Cerebellar cortex (tissue), 1 donor: Measurements from ENCODE around the gene MAP3K6.
A peak's percentile ranks its signal among the peaks of the same experiment; 100 is the strongest.

Experiments used
- DNase-seq: peaks from one replicate; pipeline ENCODE4 v3.0.0-alpha.2; 2015; ENCODE audit warnings: low spot score

MAP3K6 gene

DNA sequence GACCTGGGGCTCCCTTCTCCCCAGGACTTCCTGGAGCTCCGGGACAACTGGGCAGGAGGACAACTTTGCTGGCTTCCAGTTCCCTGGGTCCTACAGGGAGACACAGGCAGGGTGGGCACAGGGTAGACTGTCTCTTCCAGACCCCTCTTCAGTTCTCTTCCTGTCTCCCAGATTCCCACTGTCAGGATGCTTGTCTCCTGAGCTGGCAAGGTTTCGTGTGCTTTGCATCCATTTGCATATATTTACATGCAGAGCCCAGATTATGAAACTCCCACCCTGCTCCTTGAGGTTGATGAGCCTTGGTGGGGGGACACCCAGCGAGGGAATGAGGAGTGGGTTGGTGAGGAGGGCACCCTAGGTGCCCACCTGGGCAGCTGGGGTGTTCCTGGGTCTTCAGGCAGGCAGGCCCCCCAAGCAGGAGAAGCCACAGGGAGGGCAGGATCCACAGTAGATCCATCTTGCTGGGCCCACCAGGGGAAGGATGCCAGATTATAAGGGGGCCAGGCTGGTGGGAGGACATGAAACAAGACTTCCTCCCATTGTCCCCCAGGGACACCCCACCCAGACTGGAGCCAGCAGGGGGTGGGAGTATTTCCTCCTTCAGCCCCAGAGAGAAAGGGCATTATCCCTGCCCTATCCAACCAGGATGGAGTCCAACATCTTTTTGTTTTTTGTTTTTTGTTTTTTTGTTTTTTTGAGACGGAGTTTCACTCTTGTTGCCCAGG, 7.8 kb upstream of the MAP3K6 start, which contains the start of gene FCN3:
Gene FCN3, minus strand, starts transcription at position 463 of the 725 bp plus-strand sequence. Its CDS starts 6 bp downstream, at position 457.
- no peak for DNase-seq

DNA sequence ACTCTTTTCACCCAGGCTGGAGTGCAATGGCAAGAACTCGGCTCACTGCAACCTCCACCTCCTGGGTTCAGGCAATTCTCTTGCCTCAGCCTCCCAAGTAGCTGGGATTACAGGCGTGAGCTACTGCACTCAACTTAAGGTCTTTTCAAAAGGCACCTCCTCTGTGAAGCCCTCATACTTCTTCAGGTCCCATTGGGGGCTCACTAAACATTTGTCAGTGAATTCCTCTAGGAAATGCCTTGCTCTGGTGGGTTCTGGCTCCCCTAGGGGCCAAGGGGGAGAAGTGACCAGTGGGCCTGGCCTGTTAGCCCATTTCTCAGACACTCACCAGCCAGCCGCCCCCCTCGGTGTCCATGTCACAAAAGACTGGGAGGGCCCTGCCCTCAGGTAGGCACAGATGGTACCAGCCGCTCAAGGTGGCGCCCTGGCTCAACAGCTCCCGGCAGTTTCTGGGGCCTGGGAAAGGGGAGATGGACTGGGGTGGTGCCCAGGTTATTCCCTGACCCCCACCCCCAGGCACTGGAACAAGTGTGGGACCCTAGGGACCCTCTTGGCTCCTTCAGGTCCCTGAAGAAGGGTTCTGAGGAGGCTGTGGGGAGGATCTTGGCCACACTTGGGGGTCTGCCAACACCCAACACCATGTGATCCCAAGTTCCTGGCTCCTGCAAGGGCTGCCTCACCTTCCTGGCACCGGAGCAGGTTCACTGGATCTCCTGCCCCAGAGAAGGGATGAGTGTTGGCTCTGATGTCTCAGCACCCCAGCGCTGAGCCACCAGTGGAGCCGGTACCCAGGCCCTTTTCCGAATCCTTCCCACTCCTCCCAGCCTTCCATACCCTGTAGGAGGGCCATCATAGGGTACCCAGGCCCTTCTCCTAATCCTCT, 6.3 kb upstream of the MAP3K6 start:
- DNase-seq: no peak

DNA sequence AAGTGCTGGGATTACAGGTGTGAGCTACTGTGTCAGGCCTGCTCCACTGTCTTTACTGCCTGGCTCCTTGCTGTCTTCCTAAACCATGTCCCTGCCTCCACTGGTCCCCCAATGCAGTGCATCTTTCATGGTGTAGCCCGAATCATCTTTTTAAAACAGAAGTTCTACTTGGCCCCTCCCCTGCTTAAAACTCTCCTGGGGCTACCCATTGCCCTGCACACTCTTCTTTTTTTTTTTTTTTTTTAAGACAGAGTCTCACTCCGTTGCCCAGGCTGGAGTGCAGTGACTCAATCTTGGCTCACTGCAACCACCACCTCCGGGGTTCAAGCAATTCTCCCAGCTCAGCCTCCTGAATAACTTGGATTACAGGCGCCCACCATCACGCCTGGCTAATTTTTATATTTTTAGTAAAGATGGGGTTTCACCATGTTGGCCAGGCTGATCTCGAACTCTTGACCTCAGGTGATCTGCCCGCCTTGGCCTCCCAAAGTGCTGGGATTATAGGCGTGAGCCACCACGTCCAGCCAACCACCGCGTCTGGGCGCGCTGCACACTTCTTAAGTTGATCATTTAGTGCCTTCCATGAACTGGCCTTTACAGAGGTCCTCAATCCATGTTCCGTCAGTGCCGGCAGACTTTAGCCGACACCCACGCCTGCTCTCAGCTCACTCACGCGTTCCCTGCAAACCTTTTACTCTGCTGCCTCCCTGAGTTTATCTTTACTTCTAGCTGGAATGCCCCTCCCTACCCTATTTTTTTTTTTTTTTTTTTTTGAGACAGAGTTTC, 5.5 kb upstream of the MAP3K6 start:
- DNase-seq: no peak

DNA sequence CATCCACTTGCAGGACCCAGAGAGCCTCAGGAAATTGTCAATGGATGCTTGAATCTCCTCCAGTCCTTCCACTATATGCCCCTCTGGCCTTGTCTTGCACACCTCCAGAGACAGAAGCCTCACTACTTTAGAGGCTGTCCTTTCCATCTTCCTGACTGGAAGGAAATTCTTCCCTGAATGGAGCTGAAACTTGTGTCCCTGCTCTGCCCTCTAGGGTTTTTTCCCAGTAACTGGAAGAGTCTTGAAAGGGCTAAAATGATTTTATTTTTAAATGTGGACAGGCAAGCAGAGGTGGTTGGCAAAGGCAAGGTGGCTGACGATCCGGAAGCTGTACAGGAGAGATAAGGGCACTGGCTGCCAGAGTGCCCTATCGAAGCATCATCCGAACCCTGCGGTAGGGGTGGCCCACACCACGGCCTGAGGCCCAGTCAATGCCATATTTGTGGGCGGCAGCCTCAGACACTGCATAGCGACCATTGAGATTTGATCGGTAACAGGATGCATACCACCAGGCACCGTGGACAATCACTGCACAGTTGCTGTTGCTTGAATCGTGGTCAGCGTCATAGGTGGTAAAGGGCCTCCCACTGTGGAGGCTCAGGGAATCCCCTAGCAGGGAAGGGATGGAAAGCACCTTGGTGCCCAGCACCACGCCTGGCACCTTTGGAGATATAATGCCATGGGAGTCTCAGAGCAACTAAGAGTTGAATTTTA, 2.3 kb upstream of the MAP3K6 start:
- DNase-seq: peak; percentile 58

DNA sequence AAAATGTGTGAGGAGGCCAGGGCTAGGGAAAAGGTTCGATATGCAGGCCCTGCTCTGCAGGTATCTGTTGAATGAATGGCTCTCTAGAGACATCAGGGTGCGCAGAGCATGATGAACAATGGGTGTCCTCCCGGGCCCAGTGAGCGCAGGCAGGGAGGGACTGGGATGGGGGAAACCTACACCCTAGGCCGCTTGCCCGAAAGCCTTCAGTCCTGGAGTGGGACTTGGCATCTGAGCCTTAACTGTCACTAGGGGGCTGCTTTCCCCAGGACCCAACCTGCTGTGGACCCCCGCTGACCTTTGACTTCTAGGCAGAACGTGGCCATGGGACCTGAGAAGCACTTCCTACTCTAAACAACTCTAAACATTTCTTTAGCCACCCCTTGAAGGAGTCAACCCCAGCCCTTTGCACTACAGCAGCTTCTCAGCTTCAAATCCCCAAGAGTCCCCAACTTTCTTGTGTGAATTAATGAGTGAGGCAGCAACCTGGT, 444 bp upstream of the MAP3K6 start:
- no peak for DNase-seq

DNA sequence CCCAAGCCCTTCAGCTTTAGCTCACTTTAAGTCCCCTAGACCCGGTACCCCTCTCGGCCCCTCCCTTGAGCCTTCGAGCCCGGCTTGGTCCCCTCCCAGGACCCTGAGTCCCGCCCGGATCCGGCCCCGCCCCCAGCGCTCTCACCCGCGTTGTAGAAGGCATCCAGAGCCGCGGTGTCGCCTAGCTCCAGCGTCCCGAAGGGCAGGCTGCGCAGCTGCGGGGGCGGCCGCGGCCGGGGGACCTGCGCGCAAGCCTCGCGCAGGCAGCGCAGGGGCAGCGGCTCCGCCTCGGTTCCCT, 699 bp downstream of the MAP3K6 start:
- DNase-seq: peak; percentile 83

DNA sequence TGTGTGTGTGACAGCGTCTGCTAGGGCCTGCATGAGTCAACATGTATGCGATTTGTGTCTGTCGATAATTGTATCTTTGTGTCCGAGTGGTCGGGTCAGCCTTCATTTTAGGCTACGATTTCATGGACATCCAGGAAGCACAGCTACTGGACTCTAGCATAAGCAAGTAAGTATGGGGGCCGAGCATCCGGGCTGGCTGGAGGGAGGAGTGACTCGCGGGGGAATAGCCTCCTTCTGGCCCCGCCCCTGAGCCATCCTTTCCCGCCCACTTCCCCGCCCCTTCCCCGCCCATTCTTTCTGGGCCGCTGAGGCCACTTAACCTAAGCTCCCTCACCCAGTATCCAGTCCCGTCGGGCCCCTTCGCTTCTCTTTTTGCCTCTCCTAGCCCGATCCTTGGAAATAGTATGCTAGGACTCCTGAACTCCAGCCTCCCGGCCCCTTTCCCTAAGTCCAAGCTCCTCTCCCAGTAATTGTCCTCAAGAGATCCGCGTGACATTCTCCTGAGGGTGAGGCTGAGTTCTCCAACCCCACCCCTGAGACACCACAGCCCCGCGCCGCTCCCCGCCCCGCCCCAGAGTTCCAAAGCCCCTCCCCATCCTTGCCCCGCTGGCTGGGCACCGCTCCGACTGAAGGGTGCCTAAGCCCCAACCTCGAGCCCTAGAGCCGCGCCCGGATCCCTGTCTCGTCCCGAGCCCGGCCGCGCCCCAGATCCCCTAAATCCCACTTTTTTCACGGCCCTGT, 1.2 kb downstream of the MAP3K6 start:
- peak; percentile 92 for DNase-seq

DNA sequence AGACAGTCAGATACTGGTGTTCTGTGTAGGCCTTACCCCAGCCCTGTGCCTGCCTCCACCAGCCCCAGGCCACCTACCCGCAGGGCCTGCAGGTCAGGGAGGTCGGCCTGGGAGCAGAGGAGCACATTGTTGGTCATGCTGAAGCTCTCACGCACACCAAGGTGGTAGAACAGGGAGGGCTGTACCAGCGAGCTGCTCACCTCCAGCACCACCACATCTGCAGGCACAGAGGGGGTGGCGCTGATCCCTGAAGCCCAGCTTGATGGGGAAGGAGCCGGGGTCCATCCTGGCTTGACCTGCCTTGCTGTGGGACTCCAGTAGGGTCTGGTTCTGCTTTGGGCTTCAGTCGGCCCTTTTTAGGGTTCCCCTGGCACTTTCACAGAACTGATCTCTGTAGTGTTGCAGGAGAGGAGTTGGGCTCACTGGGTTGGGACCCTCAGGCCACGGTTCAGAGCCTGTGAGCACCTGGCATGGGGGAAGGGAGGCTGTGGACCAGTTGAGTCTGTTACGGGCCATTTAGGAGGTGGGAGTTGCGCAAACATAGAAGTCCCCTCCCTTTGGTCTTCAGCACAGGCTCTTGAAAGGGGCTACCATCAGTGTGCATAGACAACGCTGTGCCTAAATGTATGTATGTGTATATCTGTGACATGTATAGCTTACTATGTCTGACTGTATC, 1.9 kb downstream of the MAP3K6 start:
- DNase-seq: no peak

DNA sequence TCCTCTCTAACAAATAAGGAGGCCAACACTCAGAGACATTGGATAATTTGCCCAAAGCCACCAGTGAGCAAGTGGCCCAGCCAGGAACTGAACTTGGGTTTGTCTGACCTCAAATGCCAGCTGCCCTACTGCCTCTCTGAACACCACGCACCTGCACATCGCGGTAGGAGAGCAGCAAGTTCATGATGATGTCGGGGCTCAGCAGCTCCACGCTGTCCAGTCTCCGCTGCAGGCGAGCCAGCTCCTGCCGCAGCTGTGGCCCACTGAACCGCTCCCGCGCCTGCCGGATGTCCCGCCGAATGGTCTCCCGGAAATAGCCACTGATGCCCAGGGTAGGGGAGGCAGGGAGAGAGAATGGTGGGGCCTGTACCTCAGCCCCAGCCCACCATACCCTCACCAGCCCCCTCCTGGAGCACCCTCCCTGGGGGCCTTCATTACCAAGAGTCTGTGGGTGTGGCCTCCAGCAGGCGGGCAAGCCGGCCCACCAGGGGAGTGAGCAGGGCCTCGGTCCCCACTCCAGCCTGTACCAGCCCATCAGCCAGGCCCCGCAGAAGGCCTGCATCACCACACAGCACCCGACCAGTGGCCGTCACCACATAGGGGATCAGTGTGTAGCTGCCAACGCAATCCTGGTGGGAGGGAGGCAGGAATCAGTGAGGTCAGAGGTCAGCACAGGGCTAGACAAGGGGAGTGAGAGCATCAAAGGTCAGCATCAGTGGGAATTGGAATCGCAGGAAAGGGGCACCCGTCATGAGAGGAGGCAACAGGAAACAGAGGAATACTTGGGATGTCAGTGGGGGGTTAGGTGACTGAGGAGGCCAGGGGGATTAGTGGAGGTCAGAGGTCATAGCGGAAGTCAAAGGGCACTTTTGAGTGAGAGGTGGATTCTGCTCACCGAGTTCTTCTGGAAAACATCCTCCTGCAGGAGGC, 2.7 kb downstream of the MAP3K6 start:
- no peak for DNase-seq

DNA sequence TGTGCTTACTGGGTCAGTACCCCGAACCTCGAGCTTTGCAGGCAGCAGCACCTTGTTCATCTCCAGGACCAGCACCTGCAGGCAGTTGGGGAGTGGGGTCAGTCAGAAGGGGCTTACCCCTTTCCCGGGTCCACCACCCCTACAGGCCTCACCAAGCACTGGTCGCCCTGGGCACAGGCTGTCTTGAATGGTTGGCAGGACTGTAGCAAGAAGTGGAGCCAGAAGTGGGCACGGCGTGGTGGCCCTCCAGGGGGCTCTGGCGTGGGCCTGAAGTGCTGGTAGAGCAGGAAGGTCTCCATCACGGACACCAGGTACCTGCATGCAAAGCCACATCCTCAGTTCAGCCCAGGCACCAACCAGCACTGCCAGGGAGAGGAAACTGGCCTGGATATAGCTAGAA, 5.2 kb downstream of the MAP3K6 start:
- no peak for DNase-seq

DNA sequence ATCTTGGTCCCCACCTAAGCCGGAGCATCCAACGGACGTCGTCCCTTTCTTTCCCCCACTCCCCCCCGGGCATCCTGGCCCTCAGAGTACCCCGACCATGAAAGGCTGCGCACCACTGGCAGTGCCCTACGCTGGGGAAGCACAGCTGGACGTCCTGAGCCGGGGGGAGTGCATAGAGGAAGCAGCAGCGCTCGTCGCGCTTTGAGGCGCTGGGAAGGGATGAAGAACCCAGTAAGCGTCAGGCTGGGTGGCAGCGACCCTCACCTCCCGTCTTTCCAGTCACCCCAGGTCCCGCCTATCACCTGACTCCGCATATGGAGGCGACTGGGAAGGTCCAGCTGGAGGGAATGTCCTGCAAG, 5.7 kb downstream of the MAP3K6 start:
- no peak for DNase-seq

DNA sequence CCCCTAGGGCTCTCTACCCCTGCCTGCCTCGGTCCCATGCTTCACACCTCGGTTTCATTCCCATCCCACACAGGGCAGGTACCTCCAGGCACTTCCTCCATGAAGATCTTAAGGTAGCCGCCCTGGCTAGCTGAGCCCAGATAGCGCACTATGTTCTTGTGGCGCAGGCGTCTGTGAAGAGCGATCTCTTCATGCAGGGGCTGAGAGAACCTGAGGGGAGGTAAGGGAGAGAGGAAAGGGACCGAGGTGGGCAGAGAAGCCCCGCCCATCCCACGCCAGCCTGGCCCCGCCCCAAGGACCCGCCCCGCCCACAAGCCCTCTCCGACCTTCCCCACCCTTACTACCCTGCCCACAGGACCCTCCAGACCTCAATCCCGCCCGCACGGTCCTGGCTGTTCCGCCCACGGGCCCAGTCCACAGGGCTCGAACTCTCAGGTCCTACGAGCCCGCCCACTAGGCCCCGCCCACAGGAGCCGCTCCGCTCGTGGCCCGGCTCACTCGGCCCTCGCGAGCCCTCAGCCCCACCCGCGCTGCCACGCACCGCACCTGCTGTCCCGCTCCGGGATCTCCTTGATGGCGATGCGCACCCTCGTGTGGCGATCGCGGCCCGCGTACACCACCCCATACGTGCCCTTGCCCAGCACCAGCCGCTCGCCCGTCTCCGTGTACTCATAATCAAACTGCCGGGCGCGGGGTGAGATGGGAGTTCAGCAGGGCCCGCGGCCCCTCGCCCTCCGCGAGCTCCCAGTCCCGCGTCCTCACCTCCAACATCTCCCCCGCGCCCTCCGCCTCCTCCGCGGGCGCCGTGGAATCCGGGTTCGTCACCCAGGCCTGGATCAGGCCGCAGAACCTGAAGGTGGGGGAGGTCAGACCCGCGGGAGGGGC, 6.4 kb downstream of the MAP3K6 start:
- no peak for DNase-seq

DNA sequence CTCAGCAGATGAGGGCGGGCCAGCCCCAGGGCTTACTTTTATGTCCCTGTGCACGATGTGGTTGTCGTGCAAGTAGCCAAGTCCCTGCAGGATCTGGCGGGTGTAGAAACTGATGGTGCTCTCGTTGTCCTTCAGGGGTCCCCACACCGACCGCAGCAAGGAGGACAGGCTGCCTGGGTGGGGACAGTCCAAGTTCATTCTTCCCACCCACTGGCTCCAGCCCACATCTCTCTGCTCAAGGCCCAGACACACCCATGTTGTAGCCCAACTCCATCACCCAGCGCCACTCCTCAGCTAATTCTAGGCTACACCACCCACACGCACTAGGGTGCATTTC, 7.0 kb downstream of the MAP3K6 start:
- no peak for DNase-seq

DNA sequence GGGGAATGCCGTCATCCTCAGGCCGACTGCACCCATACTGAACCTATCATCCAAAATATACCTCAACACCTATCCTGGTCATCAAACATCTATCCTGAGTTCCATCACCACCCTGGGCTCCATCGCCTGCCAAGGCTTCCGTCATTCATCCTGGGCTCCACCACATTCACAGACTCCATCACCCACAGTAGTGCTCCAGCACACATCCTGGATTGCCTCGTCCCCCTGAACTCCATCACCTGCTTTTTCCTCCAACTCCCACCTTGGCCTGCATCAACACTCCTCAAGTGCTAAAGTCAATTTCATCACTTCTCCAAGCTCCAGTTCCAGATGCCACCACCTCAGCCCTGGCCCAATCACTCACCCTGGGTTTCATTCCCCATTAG, 7.8 kb downstream of the MAP3K6 start:
- no peak for DNase-seq

DNA sequence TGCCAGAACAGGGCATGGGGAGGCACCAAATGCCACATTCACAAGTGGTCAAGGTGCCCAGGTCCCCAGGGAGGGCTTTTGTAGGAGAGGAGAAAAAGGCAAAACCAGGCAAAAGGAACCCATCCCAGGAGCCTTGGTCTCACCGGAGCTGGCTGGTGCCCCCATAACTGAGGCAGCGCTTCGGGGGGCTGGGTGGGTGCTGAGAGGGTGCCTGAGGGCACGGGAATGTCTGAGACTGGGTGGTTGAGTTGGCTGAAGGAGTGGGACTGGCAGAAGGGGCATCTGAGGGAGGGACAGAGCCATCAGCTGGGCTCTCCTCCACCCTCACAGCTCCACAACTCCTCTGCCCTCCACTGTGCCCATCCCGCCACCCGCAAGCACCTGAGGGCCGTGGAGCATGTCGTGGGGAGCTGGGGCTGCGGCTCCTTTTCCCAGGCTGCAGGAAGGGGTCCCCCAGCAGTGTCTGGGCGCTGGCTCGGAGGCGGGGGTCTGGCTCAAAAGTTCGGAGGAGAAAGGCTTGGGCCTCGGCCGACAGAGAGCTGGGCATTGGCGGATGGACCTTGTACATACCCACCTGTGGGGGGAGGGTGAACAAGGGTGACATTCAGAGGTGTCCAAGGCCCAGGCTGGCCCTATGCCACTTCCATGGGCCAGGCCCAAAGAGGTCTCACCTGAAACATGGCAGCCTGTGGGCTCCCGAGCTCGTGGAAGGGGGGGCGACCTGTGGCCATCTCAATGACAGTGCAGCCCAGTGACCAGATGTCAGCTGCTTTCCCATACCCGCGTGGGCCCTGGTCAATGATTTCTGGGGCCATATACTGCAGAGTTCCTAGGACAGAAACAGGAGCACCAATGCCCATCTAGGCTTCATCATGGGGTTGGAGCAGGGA, 8.5 kb downstream of the MAP3K6 start:
- DNase-seq: no peak

DNA sequence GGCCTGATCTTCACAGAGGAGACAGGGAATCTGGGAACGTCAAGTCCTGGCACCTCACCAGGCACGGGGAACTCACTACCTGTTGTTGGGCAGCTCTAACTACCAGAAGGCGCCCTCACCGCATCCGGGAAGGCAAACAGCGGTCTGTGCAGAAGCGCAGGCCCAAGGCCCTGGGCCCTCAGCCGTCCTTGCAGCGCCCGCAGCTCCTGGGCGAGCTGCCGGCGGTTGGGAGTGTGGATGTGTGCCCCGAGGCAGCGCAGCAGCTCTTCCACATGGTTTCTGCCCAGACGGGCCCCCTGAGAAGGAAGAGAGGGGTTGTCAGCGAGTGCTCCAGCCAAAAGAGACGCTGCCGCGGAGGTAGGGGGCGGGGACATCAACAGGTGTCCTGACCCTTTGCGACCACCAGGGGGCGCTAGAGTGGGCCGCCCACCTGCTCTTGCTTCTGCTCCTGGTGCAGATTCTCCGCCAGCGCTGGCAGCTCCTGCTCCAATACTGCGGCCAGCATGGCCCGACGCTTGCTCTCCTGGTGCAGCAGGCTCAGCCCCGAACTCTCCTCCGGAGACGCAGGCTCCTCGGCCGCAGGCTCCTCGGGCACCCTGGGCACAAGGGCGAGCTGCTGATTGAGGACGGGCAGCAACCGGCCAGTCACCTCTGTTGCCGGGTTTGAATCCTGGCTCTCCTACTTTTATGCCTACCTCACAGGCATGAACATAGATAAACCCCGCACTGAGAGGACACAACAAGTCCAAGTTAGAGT, 9.3 kb downstream of the MAP3K6 start:
- DNase-seq: peak; percentile 77
